Sigmoid colon (tissue), 7 donors: ENCODE results near the gene AIG1. TPM values are rescaled to one million over a fixed set of nuclear protein-coding genes. Genes with fewer than 3 reads are reported as not detected.

ENCODE experiments used
- DNase-seq: peaks from one replicate; pipeline ENCODE4 v3.0.0-alpha.2; 2019
- H3K27ac ChIP-seq, 4 donors: fragments of 200-600 bp; sonication (generic); one replicate each; pipeline ENCODE4 v1.5.1; 2016 to 2019; ENCODE audit warnings: mild to moderate bottlenecking in 1 of 4
- H3K27me3 ChIP-seq, 3 donors: fragments of 200-600 bp; sonication (generic); one replicate each; pipeline ENCODE4 v1.5.1; 2019; ENCODE audit warnings: mild to moderate bottlenecking in 1 of 3
- H3K36me3 ChIP-seq, 4 donors: fragments of 200-600 bp; sonication (generic); one replicate each; pipeline ENCODE4 v1.5.1; 2016 to 2019
- H3K4me1 ChIP-seq, 4 donors: fragments of 200-600 bp; sonication (generic); one replicate each; pipeline ENCODE4 v1.5.1; 2017 to 2019
- H3K4me3 ChIP-seq, 4 donors: fragments of 200-600 bp; sonication (generic); one replicate each; pipeline ENCODE4 v1.5.1; 2017 to 2019; ENCODE audit warnings: mild to moderate bottlenecking in 2 of 4, moderate library complexity in 1 of 4
- H3K9me3 ChIP-seq, 4 donors: fragments of 200-600 bp in 3 of 4; sonication (generic) in 3 of 4; one replicate each; pipeline versions ENCODE4 v1.5.1 to v1.6.1; 2013 to 2019
- CTCF ChIP-seq, 4 experiments: fragments of 450-650 bp in 3 of 4; fragments of 200-600 bp in 1 of 4; IDR thresholded peaks; one replicate each; pipeline ENCODE4 v1.5.1; 2016 to 2019; ENCODE audit warnings: antibody characterized with exemption in 4 of 4, mild to moderate bottlenecking in 3 of 4, moderate library complexity in 2 of 4
- EP300 ChIP-seq, 4 donors: sonication (generic); formaldehyde crosslinking; IDR thresholded peaks; one replicate each; pipeline ENCODE4 v1.6.1; 2017; ENCODE audit warnings: antibody characterized with exemption in 4 of 4
- POLR2A ChIP-seq, 2 donors: fragments of 450-650 bp; IDR thresholded peaks; one replicate each; pipeline ENCODE4 v1.6.1; 2016; ENCODE audit warnings: antibody characterized with exemption in 2 of 2, mild to moderate bottlenecking in 2 of 2, moderate library complexity in 2 of 2
- POLR2AphosphoS5 ChIP-seq, 4 donors: sonication (generic); formaldehyde crosslinking; IDR thresholded peaks; one replicate each; pipeline ENCODE4 v1.6.1; 2017; ENCODE audit warnings: antibody characterized with exemption in 4 of 4
- WGBS, 2 donors: extraction: QIAGEN DNeasy Blood & Tissue Kit; methylation state at CpG; one replicate each; pipeline ENCODE4 v1.1.7; 2013; 5-methylcytosine and 5-hydroxymethylcytosine counted together
- intact Hi-C: fragments of 100-400 bp; cut with DNase I; formaldehyde crosslinking; loops from one replicate; pipeline ENCODE4 v1.15.1; 2023
- polyA plus RNA-seq, 3 donors: library from polyadenylated mRNA; stranded (reverse); fragments of 200-250 nt; gene quantifications; one replicate each; pipeline ENCODE4 v1.2.3, GENCODE V29; 2013
- total RNA-seq, 4 donors: library from RNA; depleted of rRNA; stranded (reverse); fragments of >200 nt; gene quantifications; one replicate each; pipeline ENCODE4 v1.1.0, GENCODE V29; 2016
- donor health status: healthy with polysubstance abuse.
- donor health status: Bipolar disorder and iron deficiency.
- donor health status: healthy.

Gene AIG1
- total and polyA plus RNA-seq, 7 donors, result 10.9 to 30.7 (median 20.6) TPM

- Histone ChIP-seq H3K4me3 (no peak overlapping the region), H3K4me1 (no peaks in the 10 kb centered on the region), H3K36me3 (no peaks in the 10 kb centered on the region), H3K27me3 (no peaks in the 10 kb centered on the region), H3K27ac (no peak overlapping the region), H3K9me3 (no peaks in the 10 kb centered on the region)
- intact Hi-C loops, result no loop called here
- DNase-seq, result no peak
- WGBS, 2 donors, result 88 to 94% methylated on average over 6 of the region's 6 CpGs
- TF ChIP-seq POLR2A (IDR thresholded peaks at IDR 0.05), result no peak
- TF ChIP-seq POLR2AphosphoS5 (IDR thresholded peaks at IDR 0.05), result no peak
- no peak for TF ChIP-seq CTCF (IDR thresholded peaks at IDR 0.05)
- no peak for TF ChIP-seq EP300 (IDR thresholded peaks at IDR 0.05)
Observed at GRCh38 chr6:143097224-143097795, 36.6 kb downstream of the AIG1 start.

- Histone ChIP-seq H3K4me3 (no peak overlapping the region), H3K36me3 (no peaks in the 10 kb centered on the region), H3K9me3 (no peaks in the 10 kb centered on the region), H3K27me3 (no peaks in the 10 kb centered on the region), H3K27ac (no peak overlapping the region), H3K4me1 (no peaks in the 10 kb centered on the region)
- intact Hi-C loops, result no loop called here
- no peak for DNase-seq
- WGBS, 2 donors, result 61 to 77% methylated on average over 2 of the region's 2 CpGs
- TF ChIP-seq CTCF (IDR thresholded peaks at IDR 0.05), result no peak
- TF ChIP-seq POLR2A (IDR thresholded peaks at IDR 0.05), result no peak
Observed at GRCh38 chr6:143098054-143098671, 37.5 kb downstream of the AIG1 start.

- Histone ChIP-seq H3K36me3 (no peaks in the 10 kb centered on the region), H3K27me3 (no peaks in the 10 kb centered on the region), H3K4me3 (no peak overlapping the region), H3K27ac (no peak overlapping the region), H3K4me1 (no peaks in the 10 kb centered on the region), H3K9me3 (no peaks in the 10 kb centered on the region)
- no peak for DNase-seq
- WGBS, 2 donors, result 27 to 82% methylated on average over 2 of the region's 2 CpGs
- TF ChIP-seq CTCF (IDR thresholded peaks at IDR 0.05), result no peak
- TF ChIP-seq POLR2AphosphoS5 (IDR thresholded peaks at IDR 0.05), result no peak
- no peak for TF ChIP-seq EP300 (IDR thresholded peaks at IDR 0.05)
- no peak for TF ChIP-seq POLR2A (IDR thresholded peaks at IDR 0.05)
- intact Hi-C loops, result no loop called here
Observed at GRCh38 chr6:143099647-143100046, 39.0 kb downstream of the AIG1 start.

DNA sequence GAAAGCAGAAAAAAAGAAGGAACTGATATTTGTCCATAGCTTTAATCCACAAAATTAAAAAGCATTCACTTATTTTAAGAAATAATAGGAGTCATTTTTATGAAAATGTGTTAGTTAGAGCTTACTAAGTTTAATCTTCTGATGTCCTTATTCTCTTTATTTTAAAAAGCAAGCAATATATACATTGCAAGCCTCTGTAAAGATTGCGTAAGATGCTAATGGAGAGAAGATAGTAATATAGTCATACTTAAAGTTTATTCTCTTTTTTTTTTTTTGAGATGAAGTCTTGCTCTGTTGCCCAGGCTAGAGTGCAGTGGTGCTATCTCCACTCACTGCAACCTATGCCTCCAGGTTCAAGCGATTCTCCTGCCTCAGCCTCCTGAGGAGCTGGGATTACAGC, 39.7 kb downstream of the AIG1 start:
- no peaks in the 10 kb centered on the region for H3K36me3 ChIP-seq
- 94 to 97% methylated on average over 2 of the region's 2 CpGs for WGBS, 2 donors
- H3K9me3 ChIP-seq, result no peaks in the 10 kb centered on the region
- H3K27ac ChIP-seq, result no peak overlapping the region
- no peak overlapping the region for H3K4me3 ChIP-seq
- DNase-seq, result no peak
- no peaks in the 10 kb centered on the region for H3K27me3 ChIP-seq
- no peaks in the 10 kb centered on the region for H3K4me1 ChIP-seq
- TF ChIP-seq CTCF (IDR thresholded peaks at IDR 0.05) (no peak), EP300 (IDR thresholded peaks at IDR 0.05) (no peak), POLR2AphosphoS5 (IDR thresholded peaks at IDR 0.05) (no peak), POLR2A (IDR thresholded peaks at IDR 0.05) (no peak)
- intact Hi-C loops, result no loop called here

- DNase-seq, result no peak
- intact Hi-C loops, result no loop called here
- no peaks in the 10 kb centered on the region for H3K27me3 ChIP-seq
- no peaks in the 10 kb centered on the region for H3K9me3 ChIP-seq
- H3K4me1 ChIP-seq, result no peaks in the 10 kb centered on the region
- no peak for TF ChIP-seq POLR2A (IDR thresholded peaks at IDR 0.05)
- TF ChIP-seq EP300 (IDR thresholded peaks at IDR 0.05), result no peak
- TF ChIP-seq POLR2AphosphoS5 (IDR thresholded peaks at IDR 0.05), result no peak
- TF ChIP-seq CTCF (IDR thresholded peaks at IDR 0.05), result no peak
- H3K27ac ChIP-seq, result no peak overlapping the region
- 83 to 97% methylated on average over 1 of the region's 1 CpG for WGBS, 2 donors
- H3K4me3 ChIP-seq, result no peak overlapping the region
- no peaks in the 10 kb centered on the region for H3K36me3 ChIP-seq
Observed at GRCh38 chr6:143103916-143104315, 43.2 kb downstream of the AIG1 start.
